Lung (tissue), 16 donors: ENCODE results near the gene PLCB4. TPM values are rescaled to one million over a fixed set of nuclear protein-coding genes. Genes with fewer than 3 reads are reported as not detected.

ENCODE experiments used
- ATAC-seq: fragments of 200-7000 bp; cut with Tn5 transposase; one replicate; pipeline ENCODE4 v1.9.1; 2020; ENCODE audit warnings: moderate number of reproducible peaks; ENCODE audit not compliant: insufficient read depth, low FRiP score
- DNase-seq, 3 donors: peaks; one replicate each; pipeline ENCODE4 v3.0.0-alpha.2; 2013 to 2017
- H3K27ac ChIP-seq, 2 donors: one replicate each; pipeline ENCODE4 v1.5.1; 2013; ENCODE audit warnings: mild to moderate bottlenecking in 2 of 2, moderate library complexity in 2 of 2, control low read depth in 1 of 2, inconsistent platforms in 1 of 2, low read depth in 1 of 2, low read length in 1 of 2
- H3K27me3 ChIP-seq, 3 donors: one replicate each; pipeline ENCODE4 v1.5.1; 2013; ENCODE audit warnings: low read length in 2 of 3; ENCODE audit not compliant: control insufficient read depth in 3 of 3, insufficient read depth in 3 of 3
- H3K36me3 ChIP-seq, 4 donors: one replicate each; pipeline ENCODE4 v1.5.1; 2013; ENCODE audit warnings: low read length in 4 of 4, mild to moderate bottlenecking in 1 of 4, moderate library complexity in 1 of 4; ENCODE audit not compliant: control insufficient read depth in 4 of 4, insufficient read depth in 4 of 4
- H3K4me1 ChIP-seq, 5 donors: one replicate each; pipeline ENCODE4 v1.5.1; 2013; ENCODE audit warnings: low read length in 5 of 5, mild to moderate bottlenecking in 2 of 5, moderate library complexity in 1 of 5; ENCODE audit not compliant: control insufficient read depth in 5 of 5, insufficient read depth in 5 of 5
- H3K4me3 ChIP-seq: one replicate; pipeline ENCODE4 v1.5.1; 2013; ENCODE audit warnings: mild to moderate bottlenecking, control low read depth, moderate library complexity
- H3K9ac ChIP-seq, 2 donors: one replicate each; pipeline ENCODE4 v1.5.1; 2013; ENCODE audit warnings: low read length in 2 of 2, control low read depth in 1 of 2; ENCODE audit not compliant: insufficient read depth in 1 of 2
- H3K9me3 ChIP-seq, 4 donors: one replicate each; pipeline ENCODE4 v1.5.1; 2013; ENCODE audit warnings: low read length in 3 of 4, mild to moderate bottlenecking in 1 of 4, moderate library complexity in 1 of 4; ENCODE audit not compliant: control insufficient read depth in 4 of 4, insufficient read depth in 3 of 4
- WGBS, 2 donors: extraction: QIAGEN DNeasy Blood & Tissue Kit; methylation state at CpG; one replicate each; pipeline ENCODE4 v1.1.7; 2013; 5-methylcytosine and 5-hydroxymethylcytosine counted together
- long read RNA-seq, 5 donors: transcript quantifications; one replicate each; lab custom pipeline, GENCODE V29; 2026
- polyA plus RNA-seq, 2 donors: library from polyadenylated mRNA; stranded (reverse); fragments of 200-250 nt; gene quantifications; one replicate each; pipeline ENCODE4 v1.2.1, GENCODE V29; 2013
- total RNA-seq, 2 donors: library from RNA; depleted of rRNA in 1 of 2; stranded (reverse); fragments of >200 nt in 1 of 2; gene quantifications; one replicate each; pipeline ENCODE4 v1.2.1, GENCODE V29; 2014 to 2021
- TF ChIP-seq, protein P1 (sequence below): IDR thresholded peaks from 2 replicates; pipeline ENCODE4 v1.5.1; 2012; ENCODE audit warnings: mild to moderate bottlenecking; ENCODE audit errors: control extremely low read depth, extremely low read depth
- donor health status: control.
- donor health status: control.
- donor health status: Bipolar disorder and iron deficiency.
- donor health status: healthy.
- donor health status: DM: yes; HTN: yes; CAD: no.

Gene PLCB4
- total RNA-seq (10 to 100 TPM in 1 of 2 donors, 1 to 10 TPM in 1; 8.3 to 18.6 TPM), polyA plus RNA-seq (1 to 10 TPM; 2.1 to 2.8 TPM)
- long read RNA-seq, donor 1, partial matches to known transcripts, result 13 of 13 reads
- long read RNA-seq, donor 1, other reads (novel, unspliced or antisense), result 0 of 13 reads
- long read RNA-seq, donor 2, result 0 reads
- long read RNA-seq, donor 3, result 0 reads
- long read RNA-seq, donor 4, result 0 reads
- long read RNA-seq, donor 5, result 0 reads

DNA sequence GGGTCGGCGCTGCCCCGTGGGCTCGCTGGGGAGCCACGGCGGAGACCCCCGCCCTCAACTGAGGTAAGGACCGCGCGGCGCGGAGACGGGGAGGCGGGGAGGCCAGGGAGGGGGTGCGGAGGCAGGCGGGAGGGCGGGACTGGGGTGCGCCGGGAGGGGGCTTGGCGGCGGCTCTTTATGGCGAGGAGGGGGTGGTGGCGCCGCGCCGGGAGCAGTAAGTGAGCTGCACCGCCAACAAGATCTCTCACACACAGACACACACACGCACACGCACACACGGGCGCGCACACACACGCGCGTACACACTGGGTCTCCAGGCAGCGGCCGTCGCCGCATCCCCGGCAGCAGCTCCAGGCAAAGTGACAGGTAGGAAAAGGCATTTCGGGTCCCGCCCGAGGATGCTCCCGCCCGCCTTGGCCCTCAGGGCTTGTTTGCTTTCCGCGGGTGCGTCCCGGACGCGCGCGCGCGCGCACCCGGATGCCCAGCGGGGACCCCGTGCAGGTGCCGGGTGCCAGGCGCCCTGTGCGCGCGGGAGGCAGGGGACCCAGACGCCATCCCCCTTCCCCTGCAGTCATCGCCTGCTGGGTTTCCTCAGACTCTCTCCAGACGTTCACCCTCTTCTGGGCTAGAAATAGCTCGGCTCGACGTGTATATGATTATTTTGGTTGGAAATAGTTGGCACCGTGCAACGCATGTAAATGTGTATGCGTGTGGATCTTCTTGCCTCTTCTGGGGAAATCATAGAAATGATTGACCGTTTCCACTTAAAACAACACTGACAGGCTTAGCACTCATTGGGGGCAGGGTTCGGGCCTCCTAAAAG, at the start of gene PLCB4:
Gene PLCB4 (plus strand): TSS at position 247 of the 823 bp plus-strand sequence. CDS start 238,728 bp downstream, outside the sequence.
- Histone ChIP-seq H3K4me1 (peaks cover 5 to 12% (median 9%) of the 10 kb centered on the region in 5 donors), H3K4me3 (peak within 1 kb of the TSS; percentile 65), H3K27me3 (no peaks in the 10 kb centered on the region), H3K9me3 (no peaks in the 10 kb centered on the region), H3K27ac (peak within 1 kb of the TSS; percentile 78 to 91), H3K9ac (peak within 1 kb of the TSS in 1 of 2 donors; percentile 72), H3K36me3 (no peaks in the 10 kb centered on the region)
- TF ChIP-seq, protein P1, sequence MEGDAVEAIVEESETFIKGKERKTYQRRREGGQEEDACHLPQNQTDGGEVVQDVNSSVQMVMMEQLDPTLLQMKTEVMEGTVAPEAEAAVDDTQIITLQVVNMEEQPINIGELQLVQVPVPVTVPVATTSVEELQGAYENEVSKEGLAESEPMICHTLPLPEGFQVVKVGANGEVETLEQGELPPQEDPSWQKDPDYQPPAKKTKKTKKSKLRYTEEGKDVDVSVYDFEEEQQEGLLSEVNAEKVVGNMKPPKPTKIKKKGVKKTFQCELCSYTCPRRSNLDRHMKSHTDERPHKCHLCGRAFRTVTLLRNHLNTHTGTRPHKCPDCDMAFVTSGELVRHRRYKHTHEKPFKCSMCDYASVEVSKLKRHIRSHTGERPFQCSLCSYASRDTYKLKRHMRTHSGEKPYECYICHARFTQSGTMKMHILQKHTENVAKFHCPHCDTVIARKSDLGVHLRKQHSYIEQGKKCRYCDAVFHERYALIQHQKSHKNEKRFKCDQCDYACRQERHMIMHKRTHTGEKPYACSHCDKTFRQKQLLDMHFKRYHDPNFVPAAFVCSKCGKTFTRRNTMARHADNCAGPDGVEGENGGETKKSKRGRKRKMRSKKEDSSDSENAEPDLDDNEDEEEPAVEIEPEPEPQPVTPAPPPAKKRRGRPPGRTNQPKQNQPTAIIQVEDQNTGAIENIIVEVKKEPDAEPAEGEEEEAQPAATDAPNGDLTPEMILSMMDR, result no peak
- ATAC-seq (no peak), DNase-seq (peak; percentile 61 to 70 (median 64))
- 1 to 2% methylated on average over 57 to 75 of the region's 75 CpGs for WGBS, 2 donors

- no peaks in the 10 kb centered on the region for H3K9me3 ChIP-seq
- no peaks in the 10 kb centered on the region for H3K4me1 ChIP-seq
- no peak for ATAC-seq
- no peak overlapping the region for H3K27ac ChIP-seq
- no peaks in the 10 kb centered on the region for H3K27me3 ChIP-seq
- TF ChIP-seq, protein P1, result no peak
- H3K9ac ChIP-seq, result no peak overlapping the region
- no peak for DNase-seq
- H3K36me3 ChIP-seq, result no peaks in the 10 kb centered on the region
- no peak overlapping the region for H3K4me3 ChIP-seq
Measured at GRCh38 chr20:9019833-9020232, 49.1 kb upstream of the PLCB4 start.

DNA sequence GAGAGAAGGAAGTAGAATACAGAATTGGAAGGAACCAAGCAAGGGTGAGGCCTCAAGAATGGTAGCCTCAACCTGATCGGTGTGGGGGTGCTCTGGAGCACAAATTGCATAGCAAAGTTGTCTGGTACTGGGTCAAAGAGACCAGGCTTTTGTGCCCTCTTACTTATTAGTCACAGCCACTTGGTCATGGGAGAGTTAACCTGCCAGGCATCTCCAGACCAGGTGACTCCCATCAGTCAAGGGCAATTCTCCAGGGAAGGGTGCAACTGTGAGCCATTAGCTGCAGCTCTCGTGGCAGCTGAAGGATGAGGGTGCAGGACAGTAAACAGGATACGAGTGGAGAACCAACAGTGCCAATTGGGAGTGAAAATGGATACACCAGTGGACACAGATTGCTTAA, 47.7 kb upstream of the PLCB4 start:
- Histone ChIP-seq H3K9me3 (no peaks in the 10 kb centered on the region), H3K27me3 (no peaks in the 10 kb centered on the region), H3K36me3 (no peaks in the 10 kb centered on the region), H3K4me1 (no peaks in the 10 kb centered on the region), H3K4me3 (no peak overlapping the region), H3K27ac (no peak overlapping the region), H3K9ac (no peak overlapping the region)
- no peak for ATAC-seq
- no peak for DNase-seq
- TF ChIP-seq, protein P1, result no peak
- WGBS, 2 donors, result 71 to 87% methylated on average over 3 of the region's 3 CpGs
